GM19467 (cell line): ENCODE measurements around the gene ALKBH8.
"Not testable (repeated sequence)": the region's sequence is repeated elsewhere in the genome, so short reads cannot be mapped to it uniquely, and the experiment has no call there.

ENCODE experiments used
- ATAC-seq: cut with Tn5 transposase; IDR thresholded peaks from one replicate; pipeline ENCODE4 v1.9.1; 2021; ENCODE audit warnings: mild to moderate bottlenecking, moderate library complexity; ENCODE audit not compliant: unreplicated experiment

ALKBH8 gene

DNA sequence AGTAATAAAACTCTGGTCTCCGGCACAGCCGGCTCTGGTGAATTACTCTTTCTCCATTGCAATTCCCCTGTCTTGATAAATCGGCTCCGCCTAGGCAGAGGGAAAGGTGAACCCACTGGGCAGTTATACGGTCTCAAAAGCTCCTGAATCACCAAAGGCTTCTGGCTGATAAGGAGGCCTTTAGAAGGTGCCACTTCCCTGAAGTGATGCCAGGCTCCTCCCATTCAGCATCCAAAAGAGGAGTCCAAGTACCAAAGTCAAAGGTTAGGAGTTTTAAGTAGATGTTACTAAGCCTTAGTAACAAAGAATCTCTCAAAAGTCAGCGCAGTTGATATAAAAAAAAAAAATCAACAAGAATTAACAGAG lies 11.8 kb upstream of the ALKBH8 start:
- ATAC-seq: no peak

DNA sequence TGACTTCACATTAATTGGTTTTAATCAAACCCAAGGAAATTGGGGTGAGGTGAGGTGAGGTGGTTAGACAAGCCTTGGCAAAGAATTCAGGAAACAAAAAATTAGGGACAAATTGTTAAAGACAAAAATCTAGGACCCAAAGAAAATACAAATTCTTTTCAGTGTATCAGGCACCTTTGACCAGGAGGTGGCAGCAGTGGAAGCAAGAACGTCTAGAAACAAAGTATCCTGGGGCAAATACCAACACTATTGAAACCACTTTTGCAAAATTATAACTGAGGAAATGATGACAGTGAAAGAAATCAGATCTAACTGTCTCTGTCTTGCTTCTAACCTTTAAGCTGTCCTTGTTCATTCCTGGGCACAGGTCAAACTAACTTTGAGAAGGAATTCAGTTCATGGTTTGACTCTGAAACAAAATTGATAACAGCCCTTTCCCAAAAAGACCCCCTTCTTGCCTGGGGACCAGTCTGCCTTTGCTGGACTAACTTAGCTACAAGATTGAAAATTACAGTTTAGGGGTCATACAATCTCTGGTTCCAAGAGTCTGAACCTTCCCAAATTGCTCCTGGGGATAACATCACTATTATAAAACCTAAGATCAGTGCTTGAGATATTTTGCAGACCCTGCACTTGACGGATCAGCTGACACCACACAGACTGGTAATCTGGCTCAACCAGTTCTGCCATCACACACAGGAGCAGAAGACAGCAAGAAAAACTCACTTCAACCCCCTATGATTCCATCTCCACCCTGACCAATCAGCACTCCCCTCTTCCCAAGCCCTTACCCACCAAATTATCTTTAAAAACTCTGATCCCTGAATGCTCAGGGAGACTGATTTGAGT lies 11.2 kb upstream of the ALKBH8 start:
- not testable (repeated sequence) for ATAC-seq

- ATAC-seq: no peak
Observed at GRCh38 chr11:107573438-107573837, 7.9 kb upstream of the ALKBH8 start.

GRCh38 chr11:107570015-107570414 lies 4.5 kb upstream of the ALKBH8 start:
- no peak for ATAC-seq

GRCh38 chr11:107567739-107568335 lies 2.3 kb upstream of the ALKBH8 start:
- no peak for ATAC-seq

DNA sequence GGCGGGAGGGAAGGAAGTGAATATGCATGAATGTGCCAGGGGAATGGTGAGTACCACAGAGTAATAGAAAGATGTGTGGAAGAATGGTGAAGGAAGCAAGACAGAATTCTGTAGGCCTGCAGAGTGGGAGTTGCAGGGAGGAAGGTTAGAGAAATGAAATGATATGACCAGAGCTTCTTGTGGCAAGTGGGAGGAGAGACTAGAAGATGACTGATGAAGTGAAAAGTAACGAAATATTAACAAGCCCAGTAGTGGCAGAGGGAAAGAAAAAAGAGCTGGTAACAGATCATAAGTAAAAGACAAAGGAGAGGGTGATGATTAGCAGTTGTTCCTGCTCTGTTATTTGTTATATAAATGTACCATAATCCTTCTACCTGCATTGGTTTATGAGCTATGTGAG lies 1.0 kb upstream of the ALKBH8 start:
- ATAC-seq: no peak

DNA sequence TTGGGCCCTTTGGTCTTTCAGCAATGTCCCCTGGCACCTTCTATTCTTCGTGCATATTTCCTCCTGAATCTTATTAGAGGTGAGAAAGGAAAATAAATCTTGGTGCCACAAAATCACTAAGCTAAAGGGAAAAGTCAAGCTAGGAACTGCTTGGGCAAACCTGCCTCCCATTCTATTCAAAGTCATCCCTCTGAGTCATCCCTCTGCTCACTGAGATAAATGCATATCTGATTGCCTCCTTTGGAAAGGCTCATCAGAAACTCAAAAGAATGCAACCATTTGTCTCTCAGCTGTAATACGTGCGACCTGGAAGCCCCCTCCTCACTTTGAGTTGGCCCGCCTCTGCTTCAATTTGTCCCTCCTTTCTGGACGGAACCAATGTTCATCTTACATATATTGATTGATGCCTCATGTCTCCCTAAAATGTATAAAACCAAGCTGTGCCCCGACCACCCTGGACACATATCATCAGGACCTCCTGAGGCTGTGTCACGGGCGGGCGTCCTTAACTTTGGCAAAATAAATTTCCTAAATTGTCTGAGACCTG lies 493 bp upstream of the ALKBH8 start:
- not testable (repeated sequence) for ATAC-seq

GRCh38 chr11:107564877-107565218 lies 687 bp downstream of the ALKBH8 start:
- ATAC-seq: peak; percentile 1

DNA sequence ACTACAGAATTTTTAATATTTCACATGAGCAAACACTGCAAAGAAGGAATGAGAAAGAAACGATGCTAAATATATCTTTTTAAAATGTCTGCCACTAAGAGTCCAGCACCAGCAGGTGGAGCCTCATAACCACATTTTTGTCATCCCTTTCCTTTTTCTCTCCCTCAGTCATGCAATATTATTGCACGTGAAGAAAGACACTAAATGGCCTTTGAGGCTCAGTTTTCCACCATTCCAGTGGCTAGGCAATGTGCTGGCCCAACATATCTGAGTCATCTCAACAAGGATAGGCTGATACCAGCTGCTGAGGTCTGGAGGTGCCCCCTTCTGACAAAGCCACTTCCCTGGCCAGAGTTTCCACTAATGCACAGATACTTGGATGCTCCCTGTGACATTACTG lies 1.8 kb downstream of the ALKBH8 start:
- no peak for ATAC-seq

DNA sequence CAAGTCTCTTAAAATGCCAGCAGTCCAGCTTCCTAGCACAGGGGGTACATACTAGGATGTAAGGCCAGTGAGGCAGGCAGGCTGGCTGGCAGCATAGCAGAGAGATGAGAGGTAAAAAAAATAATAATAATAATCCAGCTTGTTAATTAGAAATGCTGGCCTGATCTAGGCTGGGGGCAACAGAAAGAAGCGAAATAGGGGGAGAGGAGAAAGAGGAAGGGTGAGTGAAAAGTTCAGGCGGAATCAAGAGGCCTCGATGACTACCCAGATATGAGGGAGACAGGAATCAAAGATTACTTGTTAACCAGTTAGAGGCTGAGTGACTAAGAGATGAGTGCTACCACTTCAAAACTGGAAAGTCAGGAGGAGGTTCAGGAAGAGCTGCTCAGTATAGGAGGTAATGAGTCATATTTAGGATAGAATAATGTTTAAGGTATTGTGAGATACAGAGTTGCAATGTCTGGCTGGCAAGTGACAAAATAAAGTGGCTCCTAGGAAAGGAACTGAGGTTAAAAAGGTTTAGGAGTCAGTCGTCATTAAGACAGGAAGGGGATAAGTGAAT lies 2.8 kb downstream of the ALKBH8 start:
- ATAC-seq: no peak

GRCh38 chr11:107561688-107562087 lies 3.8 kb downstream of the ALKBH8 start:
- ATAC-seq: no peak

DNA sequence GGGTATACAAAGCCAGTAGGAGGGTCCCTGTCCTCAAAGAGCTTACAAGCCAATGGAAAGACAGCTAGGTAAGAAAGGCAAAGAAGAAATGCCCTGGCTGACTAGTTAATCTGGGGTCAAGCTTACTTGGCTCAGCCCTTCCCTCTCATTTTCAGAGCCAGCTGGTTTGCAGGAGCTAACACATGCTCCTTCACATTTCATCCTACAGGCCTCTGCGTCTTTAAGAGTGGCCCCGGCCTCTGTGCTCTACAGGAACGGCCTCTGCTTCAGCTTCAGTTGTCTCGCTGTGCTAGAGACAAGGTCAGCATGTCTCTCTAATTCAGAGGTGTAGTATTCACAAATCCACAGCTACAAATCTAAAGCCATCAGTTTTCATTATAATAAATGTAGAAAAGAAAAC lies 15.2 kb downstream of the ALKBH8 start:
- no peak for ATAC-seq

DNA sequence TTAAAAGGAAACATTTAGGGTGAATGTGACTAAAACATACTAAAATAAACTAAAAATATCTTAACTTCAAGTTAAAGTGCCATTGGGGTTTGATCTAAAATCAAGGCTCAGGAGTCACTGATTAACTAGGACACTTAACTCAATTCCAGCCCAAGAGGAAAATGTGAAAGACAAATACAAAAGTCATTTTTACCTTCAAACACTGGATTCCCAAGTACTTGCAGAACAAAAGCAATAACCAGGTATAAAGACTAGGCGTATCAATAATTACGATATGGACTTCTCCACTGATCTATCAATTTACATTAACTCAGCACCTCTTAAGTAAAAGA lies 15.6 kb downstream of the ALKBH8 start:
- no peak for ATAC-seq

GRCh38 chr11:107549253-107549953 lies 16.1 kb downstream of the ALKBH8 start:
- no peak for ATAC-seq

DNA sequence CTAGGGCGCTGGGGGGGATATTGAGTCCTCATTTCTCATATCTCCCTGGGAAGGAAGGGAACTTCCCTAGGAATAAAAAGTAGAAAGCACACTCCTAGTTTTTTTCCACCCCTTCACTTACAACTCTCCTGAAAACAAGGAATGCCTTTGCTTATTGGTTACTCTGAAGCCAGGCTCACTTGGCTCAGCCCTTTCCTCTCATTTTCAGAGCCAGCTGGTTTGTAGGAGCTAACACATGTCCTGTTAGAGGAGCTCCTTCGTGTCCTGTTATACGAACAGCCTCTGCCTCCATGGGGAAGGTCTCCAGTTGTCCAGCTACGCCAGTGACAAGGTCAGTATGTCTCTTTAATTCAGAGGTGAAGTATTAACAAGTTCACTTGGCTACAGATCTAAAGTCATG lies 17.6 kb downstream of the ALKBH8 start:
- ATAC-seq: no peak

GRCh38 chr11:107545101-107545514 lies 20.4 kb downstream of the ALKBH8 start:
- no peak for ATAC-seq

DNA sequence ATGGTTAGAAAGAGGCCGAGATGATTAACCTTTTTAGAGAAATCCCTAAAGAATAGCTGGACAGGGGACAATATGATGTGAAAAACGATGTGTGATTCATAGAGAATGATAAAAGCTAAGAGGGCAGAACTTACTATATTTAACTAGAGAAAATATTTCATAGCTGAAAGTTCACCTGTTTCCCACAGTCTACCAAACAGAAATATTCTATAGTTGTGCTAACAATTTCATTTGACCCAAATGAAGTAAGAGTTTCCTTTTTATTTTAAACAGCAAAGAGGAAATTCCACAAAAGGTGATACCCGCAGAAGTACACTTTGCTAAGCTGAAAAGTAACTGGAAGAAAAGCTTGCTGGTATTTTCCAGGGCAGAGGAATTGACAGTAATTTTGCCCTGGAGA lies 26.7 kb downstream of the ALKBH8 start:
- ATAC-seq: no peak

GRCh38 chr11:107538239-107538638 lies 27.3 kb downstream of the ALKBH8 start:
- ATAC-seq: no peak

DNA sequence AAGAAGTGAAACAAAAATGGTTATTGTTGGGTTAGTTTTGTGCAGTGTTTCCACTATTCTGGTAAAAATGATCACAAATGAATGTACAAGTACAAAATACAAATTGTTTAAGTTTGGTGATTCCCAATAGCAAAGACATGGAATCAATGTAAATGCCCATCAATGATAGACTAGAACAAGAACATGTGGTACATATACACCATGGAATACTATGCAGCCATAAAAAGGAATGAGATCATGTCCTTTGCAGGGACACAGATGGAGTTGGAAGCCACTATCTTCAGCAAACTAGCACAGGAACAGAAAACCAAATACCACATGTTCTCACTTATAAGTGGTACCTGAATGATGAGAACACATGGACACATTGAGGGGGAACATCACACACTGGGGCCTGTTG lies 28.4 kb downstream of the ALKBH8 start:
- ATAC-seq: not testable (repeated sequence)

- no peak for ATAC-seq
Observed at GRCh38 chr11:107526197-107526596, 39.3 kb downstream of the ALKBH8 start.

DNA sequence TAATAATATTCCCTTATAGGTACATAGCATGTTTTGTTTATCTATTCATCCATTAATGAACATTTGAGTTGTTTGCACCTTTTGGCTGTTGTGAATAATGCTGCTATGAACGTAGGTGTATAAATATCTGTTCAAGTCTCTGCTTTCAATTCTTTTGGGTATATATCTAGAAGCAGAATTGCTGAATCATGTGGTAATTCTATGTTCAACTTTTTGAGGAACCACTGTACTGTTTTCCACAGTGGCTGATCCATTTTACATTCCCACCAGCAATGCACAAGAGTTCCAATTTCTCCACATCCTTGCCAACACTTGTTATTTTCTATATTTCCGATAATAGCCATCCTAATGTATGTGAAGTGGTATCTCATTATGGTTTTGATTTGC lies 56.7 kb downstream of the ALKBH8 start:
- ATAC-seq: no peak
